ENCODE measurements around the gene SPINK1.
"Not testable (repeated sequence)": the region's sequence is repeated elsewhere in the genome, so short reads cannot be mapped to it uniquely, and the experiment has no call there.

DNA sequence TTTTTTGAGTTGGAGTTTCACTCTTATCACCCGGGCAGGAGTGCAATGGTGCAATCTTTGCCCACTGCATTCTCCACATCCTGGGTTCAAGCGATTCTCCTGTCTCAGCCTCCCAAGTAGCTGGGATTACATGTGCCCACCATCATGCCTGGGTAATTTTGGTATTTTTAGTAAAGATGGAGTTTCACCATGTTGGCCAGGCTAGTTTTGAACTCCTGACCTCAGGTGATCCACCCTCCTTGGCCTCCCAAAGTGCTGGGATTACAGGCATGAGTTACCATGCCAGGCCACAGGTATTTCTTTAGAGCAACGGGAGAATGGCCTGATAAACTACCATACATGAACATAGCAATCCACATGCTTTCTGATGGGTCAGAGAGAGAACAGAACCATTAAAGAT is 9.2 kb downstream of the SPINK1 start:
- TF ChIP-seq, protein P1, sequence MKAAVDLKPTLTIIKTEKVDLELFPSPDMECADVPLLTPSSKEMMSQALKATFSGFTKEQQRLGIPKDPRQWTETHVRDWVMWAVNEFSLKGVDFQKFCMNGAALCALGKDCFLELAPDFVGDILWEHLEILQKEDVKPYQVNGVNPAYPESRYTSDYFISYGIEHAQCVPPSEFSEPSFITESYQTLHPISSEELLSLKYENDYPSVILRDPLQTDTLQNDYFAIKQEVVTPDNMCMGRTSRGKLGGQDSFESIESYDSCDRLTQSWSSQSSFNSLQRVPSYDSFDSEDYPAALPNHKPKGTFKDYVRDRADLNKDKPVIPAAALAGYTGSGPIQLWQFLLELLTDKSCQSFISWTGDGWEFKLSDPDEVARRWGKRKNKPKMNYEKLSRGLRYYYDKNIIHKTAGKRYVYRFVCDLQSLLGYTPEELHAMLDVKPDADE (CRISPR knock-in tag; IDR thresholded peaks at IDR 0.05) = not testable (repeated sequence)
- TF ChIP-seq, protein P2, sequence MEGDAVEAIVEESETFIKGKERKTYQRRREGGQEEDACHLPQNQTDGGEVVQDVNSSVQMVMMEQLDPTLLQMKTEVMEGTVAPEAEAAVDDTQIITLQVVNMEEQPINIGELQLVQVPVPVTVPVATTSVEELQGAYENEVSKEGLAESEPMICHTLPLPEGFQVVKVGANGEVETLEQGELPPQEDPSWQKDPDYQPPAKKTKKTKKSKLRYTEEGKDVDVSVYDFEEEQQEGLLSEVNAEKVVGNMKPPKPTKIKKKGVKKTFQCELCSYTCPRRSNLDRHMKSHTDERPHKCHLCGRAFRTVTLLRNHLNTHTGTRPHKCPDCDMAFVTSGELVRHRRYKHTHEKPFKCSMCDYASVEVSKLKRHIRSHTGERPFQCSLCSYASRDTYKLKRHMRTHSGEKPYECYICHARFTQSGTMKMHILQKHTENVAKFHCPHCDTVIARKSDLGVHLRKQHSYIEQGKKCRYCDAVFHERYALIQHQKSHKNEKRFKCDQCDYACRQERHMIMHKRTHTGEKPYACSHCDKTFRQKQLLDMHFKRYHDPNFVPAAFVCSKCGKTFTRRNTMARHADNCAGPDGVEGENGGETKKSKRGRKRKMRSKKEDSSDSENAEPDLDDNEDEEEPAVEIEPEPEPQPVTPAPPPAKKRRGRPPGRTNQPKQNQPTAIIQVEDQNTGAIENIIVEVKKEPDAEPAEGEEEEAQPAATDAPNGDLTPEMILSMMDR (CRISPR knock-in tag; IDR thresholded peaks at IDR 0.05) = not testable (repeated sequence)

Data from HepG2 (cell line).